GM20431 (cell line): ENCODE measurements around the gene CIAPIN1.

Experiments used
- in situ Hi-C: fragments of 300-500 bp; cut with MseI, MboI; formaldehyde crosslinking; loops from one replicate; pipeline ENCODE4 v1.15.0; 2020; ENCODE audit warnings: low sequenced_read_pairs; ENCODE audit not compliant: unreplicated experiment

Gene CIAPIN1

DNA sequence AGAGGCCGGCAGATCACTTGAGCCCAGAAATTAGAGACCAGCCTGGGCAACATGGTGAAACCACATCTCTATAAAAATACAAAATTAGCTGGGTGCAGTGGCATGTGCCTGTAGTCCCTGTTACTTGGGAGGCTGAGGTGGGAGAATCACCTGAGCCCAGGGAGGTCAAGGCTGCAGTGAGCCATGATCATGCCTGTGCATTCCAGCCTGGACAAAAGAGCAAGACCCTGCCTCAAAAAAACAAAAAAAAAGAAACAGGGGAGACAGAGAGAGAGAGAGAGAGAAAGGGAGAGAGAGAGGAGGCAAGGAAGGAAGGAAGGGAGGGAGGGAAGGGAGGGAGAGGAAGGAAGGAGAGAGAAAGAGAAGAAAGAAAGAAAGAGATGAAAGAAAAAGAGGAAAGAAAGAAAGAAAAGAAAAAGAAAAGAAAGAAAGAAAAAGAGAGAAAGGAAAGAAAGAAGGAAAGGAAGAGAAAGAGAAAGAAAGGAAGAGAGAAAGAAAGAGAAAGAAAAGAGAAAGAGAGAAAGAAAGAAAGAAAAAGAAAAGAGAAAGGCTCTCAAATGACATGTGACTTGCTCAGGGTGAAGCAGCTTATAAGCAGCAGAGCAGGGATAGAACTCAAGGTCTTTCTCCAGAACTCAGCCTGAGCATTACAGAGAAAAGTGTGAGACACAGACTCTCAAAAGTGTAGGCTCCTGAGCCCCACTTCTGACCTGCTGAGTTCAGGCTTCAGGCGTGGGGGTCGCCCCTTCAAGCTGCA is 59.4 kb downstream of the CIAPIN1 start:
- in situ Hi-C loops: no loop called here

DNA sequence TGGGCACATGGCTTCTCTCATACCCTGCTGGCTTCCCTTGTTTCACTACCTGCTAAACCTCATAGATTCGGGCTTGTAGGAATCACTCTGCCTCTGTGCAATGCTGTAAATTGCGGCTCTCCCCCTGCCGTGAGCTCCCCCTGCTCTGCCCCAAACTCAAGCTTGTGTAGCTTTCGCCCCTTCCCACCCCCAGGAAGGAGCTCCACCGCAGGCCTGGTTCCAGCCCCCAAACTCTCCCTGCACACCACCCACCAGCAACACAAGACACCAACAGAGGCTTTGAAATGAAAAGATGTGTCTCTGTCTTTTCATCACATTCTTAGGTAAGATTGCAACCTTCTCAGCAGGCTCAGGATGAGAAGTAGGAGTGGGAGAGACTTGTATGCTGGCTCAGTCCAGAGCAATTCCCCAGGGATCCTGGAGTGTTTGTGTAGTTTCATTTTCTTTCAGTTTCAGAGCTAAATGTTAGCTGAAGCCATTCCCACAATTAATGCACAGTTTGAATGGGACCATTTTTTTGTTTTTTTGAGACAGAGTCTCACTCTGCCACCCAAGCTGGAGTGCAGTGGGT is 60.7 kb downstream of the CIAPIN1 start:
- in situ Hi-C loops: no loop called here

DNA sequence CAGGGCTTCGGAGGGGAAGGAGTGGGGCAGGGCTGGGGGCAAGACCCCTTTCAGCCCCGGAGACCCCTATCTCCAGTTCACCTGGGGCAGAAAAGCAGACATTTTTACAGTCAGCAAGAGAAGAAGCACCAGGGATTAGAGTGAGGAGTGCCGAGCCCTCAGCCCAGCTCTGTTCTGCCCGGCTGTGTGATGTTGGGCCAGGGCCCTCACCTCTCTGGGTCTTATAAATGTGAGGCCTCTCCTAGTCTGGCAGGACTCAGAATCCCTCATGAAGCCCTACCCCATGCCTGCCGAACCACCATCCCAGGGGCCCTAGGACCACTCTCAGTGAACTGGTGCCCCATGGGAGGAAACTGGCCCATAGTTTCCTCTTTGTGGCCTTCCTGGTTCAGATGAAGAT is 62.1 kb downstream of the CIAPIN1 start:
- in situ Hi-C loops: no loop called here

- in situ Hi-C loops: no loop called here
These were observed 62.7 kb downstream of the CIAPIN1 start for GRCh38 chr16:57384248-57385070.

- in situ Hi-C loops: no loop called here
These were observed 63.6 kb downstream of the CIAPIN1 start for GRCh38 chr16:57383276-57384247.

DNA sequence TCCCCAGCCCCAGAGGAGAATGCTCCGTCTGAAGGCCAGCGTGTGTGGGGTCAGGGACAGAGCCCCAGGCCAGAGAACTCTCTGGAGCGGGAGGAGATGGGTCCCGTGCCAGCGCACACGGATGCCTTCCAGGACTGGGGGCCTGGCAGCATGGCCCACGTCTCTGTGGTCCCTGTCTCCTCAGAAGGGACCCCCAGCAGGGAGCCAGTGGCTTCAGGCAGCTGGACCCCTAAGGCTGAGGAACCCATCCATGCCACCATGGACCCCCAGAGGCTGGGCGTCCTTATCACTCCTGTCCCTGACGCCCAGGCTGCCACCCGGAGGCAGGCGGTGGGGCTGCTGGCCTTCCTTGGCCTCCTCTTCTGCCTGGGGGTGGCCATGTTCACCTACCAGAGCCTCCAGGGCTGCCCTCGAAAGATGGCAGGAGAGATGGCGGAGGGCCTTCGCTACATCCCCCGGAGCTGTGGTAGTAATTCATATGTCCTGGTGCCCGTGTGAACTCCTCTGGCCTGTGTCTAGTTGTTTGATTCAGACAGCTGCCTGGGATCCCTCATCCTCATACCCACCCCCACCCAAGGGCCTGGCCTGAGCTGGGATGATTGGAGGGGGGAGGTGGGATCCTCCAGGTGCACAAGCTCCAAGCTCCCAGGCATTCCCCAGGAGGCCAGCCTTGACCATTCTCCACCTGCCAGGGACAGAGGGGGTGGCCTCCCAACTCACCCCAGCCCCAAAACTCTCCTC is 64.5 kb downstream of the CIAPIN1 start:
- in situ Hi-C loops: no loop called here

GRCh38 chr16:57381791-57382534 is 65.2 kb downstream of the CIAPIN1 start:
- in situ Hi-C loops: no loop called here

- in situ Hi-C loops: no loop called here
These were observed 66.3 kb downstream of the CIAPIN1 start for GRCh38 chr16:57380671-57381462.

GRCh38 chr16:57379579-57379978 is 67.6 kb downstream of the CIAPIN1 start:
- in situ Hi-C loops: no loop called here
